Fibroblast of lung (primary cell): Measurements from ENCODE around the gene BRCC3. TPM values are rescaled to one million over a fixed set of nuclear protein-coding genes. Genes with fewer than 3 reads are reported as not detected.
A peak's percentile ranks its signal among the peaks of the same experiment; 100 is the strongest.

Experiments
- DNase-seq, 2 donors: peaks; one replicate each; pipeline versions ENCODE4 v3.0.0 to v3.0.0-alpha.2; 2010; ENCODE audit warnings: low read depth in 2 of 2
- H2AFZ ChIP-seq: 2 replicates; pipeline ENCODE4 v1.5.1; 2012; ENCODE audit warnings: low read length, control low read depth, inconsistent platforms
- H3K27ac ChIP-seq: 2 replicates; pipeline ENCODE4 v1.5.1; 2011; ENCODE audit warnings: low read length, control low read depth; ENCODE audit not compliant: insufficient read depth
- H3K27me3 ChIP-seq: 2 replicates; pipeline ENCODE4 v1.5.1; 2011; ENCODE audit warnings: mild to moderate bottlenecking, low read length; ENCODE audit not compliant: control insufficient read depth, insufficient read depth
- H3K36me3 ChIP-seq: 2 replicates; pipeline ENCODE4 v1.5.1; 2011; ENCODE audit warnings: low read length; ENCODE audit not compliant: control insufficient read depth, insufficient read depth
- H3K4me1 ChIP-seq: 2 replicates; pipeline ENCODE4 v1.5.1; 2011; ENCODE audit warnings: low read length; ENCODE audit not compliant: control insufficient read depth, insufficient read depth; ENCODE audit errors: extremely low read depth
- H3K4me2 ChIP-seq: 2 replicates; pipeline ENCODE4 v1.5.1; 2011; ENCODE audit warnings: low read length, control low read depth; ENCODE audit not compliant: insufficient read depth; ENCODE audit errors: extremely low read depth
- H3K4me3 ChIP-seq, 4 experiments: fragments of 200-600 bp in 1 of 4; sonication (generic) in 1 of 4; replicated peaks in 1 of 4; 2 replicates each; pipeline ENCODE4 v1.5.1; 2011 to 2016; ENCODE audit warnings: low read length in 4 of 4, low read depth in 3 of 4, mild to moderate bottlenecking in 3 of 4, control low read depth in 2 of 4, inconsistent platforms in 1 of 4, mixed read lengths in 1 of 4; ENCODE audit not compliant: insufficient read depth in 1 of 4; ENCODE audit errors: control extremely low read depth in 1 of 4
- H3K79me2 ChIP-seq: 2 replicates; pipeline ENCODE4 v1.5.1; 2012; ENCODE audit warnings: mild to moderate bottlenecking, low read length, inconsistent platforms; ENCODE audit not compliant: control insufficient read depth, insufficient read depth
- H3K9ac ChIP-seq: 2 replicates; pipeline ENCODE4 v1.5.1; 2011; ENCODE audit warnings: mild to moderate bottlenecking, low read length, control low read depth; ENCODE audit not compliant: insufficient read depth
- H3K9me3 ChIP-seq: 2 replicates; pipeline ENCODE4 v1.5.1; 2012; ENCODE audit warnings: low read depth, low read length; ENCODE audit not compliant: control insufficient read depth, insufficient read depth
- H4K20me1 ChIP-seq: 2 replicates; pipeline ENCODE4 v1.5.1; 2011; ENCODE audit warnings: low read length; ENCODE audit not compliant: control insufficient read depth, insufficient read depth; ENCODE audit errors: extremely low read depth
- CTCF ChIP-seq, 2 donors: IDR thresholded peaks in 1 of 2; conservative IDR thresholded peaks in 1 of 2; 1 replicate in 1 of 2; 2 replicates in 1 of 2; pipeline ENCODE4 v1.5.1; 2011 to 2012; ENCODE audit warnings: low read length in 2 of 2, control low read depth in 1 of 2, inconsistent platforms in 1 of 2, low read depth in 1 of 2, mild to moderate bottlenecking in 1 of 2
- EZH2 ChIP-seq: IDR thresholded peaks from 2 replicates; pipeline ENCODE4 v1.5.1; 2012; ENCODE audit warnings: low read length, control low read depth, mild to moderate bottlenecking; ENCODE audit errors: missing control alignments
- polyA minus RNA-seq: library from RNA; depleted of rRNA, polyadenylated mRNA; stranded (reverse); fragments of >200 nt; gene quantifications from 2 replicates; pipeline ENCODE4 v1.2.3, GENCODE V29; 2011; ENCODE audit warnings: low replicate concordance
- polyA plus RNA-seq, 2 donors: library from polyadenylated mRNA; depleted of rRNA in 1 of 2; stranded (reverse) in 1 of 2; unstranded in 1 of 2; fragments of >200 nt; gene quantifications; 2 replicates each; pipeline ENCODE4 v1.2.1, GENCODE V29; 2011 to 2012; ENCODE audit warnings: missing spikeins in 1 of 2
- total RNA-seq: library from RNA; depleted of rRNA; stranded (reverse); fragments of >200 nt; gene quantifications from 2 replicates; pipeline ENCODE4 v1.2.1, GENCODE V29; 2014

BRCC3 gene
- total RNA-seq (9.5 and 12.1 TPM in 2 replicates), polyA plus RNA-seq (22.0 and 29.8 TPM in 2 replicates), polyA minus RNA-seq (8.0 and 14.1 TPM in 2 replicates)
- polyA plus RNA-seq (2012) = 17.0 and 20.4 TPM in 2 replicates

GRCh38 chrX:155070975-155071693, at the start of gene BRCC3, which contains the start of the genes CMC4 and MTCP1:
TSS of gene BRCC3 (plus strand) at chrX:155071508. CDS start at chrX:155071528, 20 bp downstream.
TSS of gene CMC4 (minus strand) at chrX:155071136. CDS start at chrX:155064023, 7,113 bp downstream.
TSS of gene MTCP1 (minus strand) at chrX:155071136. CDS start at chrX:155066010, 5,126 bp downstream.
- Histone ChIP-seq H3K9me3 (no peaks in the 10 kb centered on the region), H3K4me2 (peak within 1 kb of the TSS; percentile 72), H3K27me3 (no peaks in the 10 kb centered on the region), H3K36me3 (peaks cover 7% of the 10 kb centered on the region), H3K4me1 (peaks cover 2% of the 10 kb centered on the region), H2AFZ (peak within 1 kb of the TSS; percentile 81), H3K4me3 (peak within 1 kb of the TSS; percentile 71 to 87 (median 76)), H3K9ac (peak within 1 kb of the TSS; percentile 78), H3K27ac (peak within 1 kb of the TSS; percentile 80), H4K20me1 (no peaks in the 10 kb centered on the region), H3K79me2 (peaks cover 19% of the 10 kb centered on the region)
- peak; percentile 75 to 80 for DNase-seq
- TF ChIP-seq EZH2 (no peak), CTCF (conservative IDR thresholded peaks at IDR 0.05 in 1 of 2, IDR thresholded peaks at IDR 0.05 in 1 of 2; ENCODE audit: low read depth in 1 of 2, low read length in 2 of 2) (no peak)

DNA sequence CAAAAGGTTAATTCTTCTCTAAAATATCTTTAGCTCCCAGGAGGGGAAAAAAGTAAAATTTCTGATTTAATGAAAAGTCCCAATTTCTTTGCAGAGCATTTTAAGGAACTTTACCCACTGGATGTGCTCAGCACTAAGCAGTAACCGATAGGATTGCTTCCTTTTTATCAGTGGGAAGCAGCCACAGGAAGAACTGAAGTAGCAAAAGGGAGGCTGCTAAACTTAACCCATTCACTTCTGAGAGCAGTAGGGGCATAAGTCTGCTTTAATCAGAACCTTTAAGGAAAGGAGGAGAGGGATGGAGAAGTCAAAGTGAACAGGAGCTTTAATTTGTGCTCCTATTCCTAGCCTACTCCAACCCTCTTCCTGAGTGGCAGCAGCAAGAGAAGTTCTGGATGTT, 48.7 kb upstream of the BRCC3 start, which contains the start of gene F8:
TSS of gene F8 (minus strand) at position 139 of the 400 bp plus-strand sequence. CDS start 171 bp downstream, outside the sequence.
- Histone ChIP-seq H3K9ac (no peak within 1 kb of the TSS), H3K4me3 (no peak within 1 kb of the TSS), H3K27ac (no peak within 1 kb of the TSS), H2AFZ (no peak within 1 kb of the TSS), H3K4me1 (no peaks in the 10 kb centered on the region), H3K36me3 (no peaks in the 10 kb centered on the region), H3K9me3 (no peaks in the 10 kb centered on the region), H3K4me2 (no peak within 1 kb of the TSS), H3K79me2 (no peaks in the 10 kb centered on the region), H3K27me3 (no peaks in the 10 kb centered on the region), H4K20me1 (no peaks in the 10 kb centered on the region)
- TF ChIP-seq CTCF (conservative IDR thresholded peaks at IDR 0.05 in 1 of 2, IDR thresholded peaks at IDR 0.05 in 1 of 2; ENCODE audit: low read depth in 1 of 2, low read length in 2 of 2) (no peak), EZH2 (no peak)
- DNase-seq = no peak

GRCh38 chrX:155023907-155024833, 47.1 kb upstream of the BRCC3 start:
- no peaks in the 10 kb centered on the region for H3K36me3 ChIP-seq
- H3K4me1 ChIP-seq = no peaks in the 10 kb centered on the region
- no peak overlapping the region for H2AFZ ChIP-seq
- no peaks in the 10 kb centered on the region for H4K20me1 ChIP-seq
- H3K9me3 ChIP-seq = no peaks in the 10 kb centered on the region
- TF ChIP-seq CTCF (conservative IDR thresholded peaks at IDR 0.05 in 1 of 2, IDR thresholded peaks at IDR 0.05 in 1 of 2; ENCODE audit: low read depth in 1 of 2, low read length in 2 of 2) (no peak), EZH2 (no peak)
- peaks cover 2% of the 10 kb centered on the region for H3K79me2 ChIP-seq
- no peak overlapping the region for H3K4me3 ChIP-seq
- no peak for DNase-seq
- no peak overlapping the region for H3K27ac ChIP-seq
- H3K27me3 ChIP-seq = no peaks in the 10 kb centered on the region
- H3K4me2 ChIP-seq = no peak overlapping the region
- no peak overlapping the region for H3K9ac ChIP-seq
